HepG2 (cell line): ENCODE measurements around the gene WDR89. TPM values are rescaled to one million over a fixed set of nuclear protein-coding genes. Genes with fewer than 3 reads are reported as not detected.

Experiments
- ATAC-seq: fragments of 200-7000 bp; cut with Tn5 transposase; 3 replicates; pipeline ENCODE4 v1.9.1; 2020; ENCODE audit warnings: mild to moderate bottlenecking, moderate library complexity
- BruUV-seq: library from RNA; stranded (reverse); fragments of 400-500 nt; replicated peaks from 2 replicates; lab custom pipeline; 2021; lab: Mats Ljungman, UMichigan
- CTCF ChIA-PET: fragments of 300-600 bp; formaldehyde crosslinking; extraction: SDS; loops from one replicate; lab custom pipeline; 2021; ENCODE audit warnings: low total read pairs, inconsistent platforms, low intra/inter-chr PET ratio; lab: Yijun Ruan, JAX
- POLR2A ChIA-PET: fragments of 350-600 bp; sonication (Branson Sonifier 250); formaldehyde crosslinking; loops from one replicate; lab custom pipeline; 2020; ENCODE audit warnings: antibody characterized with exemption, inconsistent platforms; lab: Yijun Ruan, JAX
- DNase-seq: peaks from one replicate; pipeline ENCODE4 v3.0.0-alpha.2; 2015; ENCODE audit warnings: low spot score
- FAIRE-seq: peaks from 3 replicates; lab custom pipeline; 2011; peaks lifted over from hg19 to GRCh38; lab: Jason Lieb, UNC
- H2AFZ ChIP-seq: one replicate; pipeline ENCODE4 v1.6.1; 2011; ENCODE audit warnings: low read length, inconsistent platforms
- H3K27ac ChIP-seq: fragments of 300-600 bp; 3 replicates; pipeline ENCODE4 v1.8.0; 2011; ENCODE audit warnings: mixed run types, mild to moderate bottlenecking, mixed read lengths, low read length, inconsistent platforms; ENCODE audit not compliant: insufficient read depth; ENCODE audit errors: extremely low read length
- H3K27me3 ChIP-seq, 2 experiments: fragments of 200-600 bp in 1 of 2; 2 replicates in 1 of 2; 3 replicates in 1 of 2; pipeline versions ENCODE4 v1.6.0 to v1.8.0; 2011; ENCODE audit warnings: low read length in 2 of 2, mild to moderate bottlenecking in 2 of 2, moderate library complexity in 2 of 2, inconsistent platforms in 1 of 2; ENCODE audit not compliant: insufficient read depth in 2 of 2, control insufficient read depth in 1 of 2
- H3K36me3 ChIP-seq, 2 experiments: fragments of 200-600 bp in 1 of 2; replicated peaks in 1 of 2; 2 replicates in 1 of 2; 3 replicates in 1 of 2; pipeline versions ENCODE4 v1.5.1 to v1.8.0; 2011; ENCODE audit warnings: low read length in 2 of 2, inconsistent platforms in 1 of 2; ENCODE audit not compliant: insufficient read depth in 2 of 2, control insufficient read depth in 1 of 2
- H3K4me1 ChIP-seq: 2 replicates; pipeline ENCODE4 v1.5.1; 2012; ENCODE audit warnings: low read length, inconsistent platforms; ENCODE audit not compliant: insufficient read depth
- H3K4me2 ChIP-seq: 2 replicates; pipeline ENCODE4 v1.6.0; 2011; ENCODE audit warnings: low read depth, low read length, inconsistent platforms
- H3K4me3 ChIP-seq, 3 experiments: fragments of 200-600 bp in 1 of 3; sonication (generic), shearing (Covaris generic) in 1 of 3; replicated peaks in 1 of 3; 2 replicates each; pipeline ENCODE4 v1.5.1; 2011 to 2016; ENCODE audit warnings: low read length in 3 of 3, inconsistent platforms in 2 of 3, low read depth in 2 of 3, mild to moderate bottlenecking in 2 of 3, control low read depth in 1 of 3, mixed read lengths in 1 of 3; ENCODE audit not compliant: insufficient read depth in 1 of 3
- H3K79me2 ChIP-seq: one replicate; pipeline ENCODE4 v1.6.1; 2011; ENCODE audit warnings: low read length, inconsistent platforms; ENCODE audit not compliant: insufficient read depth
- H3K9ac ChIP-seq: 2 replicates; pipeline ENCODE4 v1.6.0; 2011; ENCODE audit warnings: mild to moderate bottlenecking, low read depth, low read length, inconsistent platforms; ENCODE audit not compliant: insufficient read depth
- H3K9me3 ChIP-seq: 2 replicates; pipeline ENCODE4 v1.5.1; 2012; ENCODE audit warnings: mild to moderate bottlenecking, low read length
- H4K20me1 ChIP-seq: 2 replicates; pipeline ENCODE4 v1.6.0; 2011; ENCODE audit warnings: inconsistent platforms, mild to moderate bottlenecking, low read length, moderate library complexity; ENCODE audit not compliant: insufficient read depth
- GABPB1 ChIP-seq: IDR thresholded peaks from 2 replicates; pipeline ENCODE4 v1.6.1; 2016; ENCODE audit warnings: mild to moderate bottlenecking, missing genetic modification reagents, moderate library complexity, missing compliant biosample characterization
- JUND ChIP-seq: sonication (generic); formaldehyde crosslinking; IDR thresholded peaks from 2 replicates; pipeline ENCODE4 v1.8.0; 2022; ENCODE audit warnings: mild to moderate bottlenecking, missing genetic modification reagents
- KAT7 ChIP-seq: IDR thresholded peaks from 2 replicates; pipeline ENCODE4 v1.6.1; 2018; ENCODE audit warnings: borderline replicate concordance, missing compliant biosample characterization
- MBNL3 ChIP-seq: fragments of 250-450 bp; sonication (Bioruptor Pico); conservative IDR thresholded peaks from 2 replicates; pipeline ENCODE4 v1.8.0; 2022; ENCODE audit warnings: mild to moderate bottlenecking, inconsistent platforms
- SATB2 ChIP-seq: sonication (generic); formaldehyde crosslinking; IDR thresholded peaks from 2 replicates; pipeline ENCODE4 v1.5.0; 2020; ENCODE audit warnings: missing genetic modification reagents
- TCF7 ChIP-seq: sonication (generic); IDR thresholded peaks from 2 replicates; pipeline ENCODE4 v1.6.1; 2016; ENCODE audit warnings: antibody characterized with exemption, low read depth
- ZNF329 ChIP-seq: sonication (generic); formaldehyde crosslinking; IDR thresholded peaks from 2 replicates; pipeline ENCODE4 v1.9.0; 2021; ENCODE audit warnings: low read depth, mild to moderate bottlenecking, missing genetic modification reagents
- ZNF749 ChIP-seq: sonication (generic); formaldehyde crosslinking; IDR thresholded peaks from 2 replicates; pipeline ENCODE4 v1.8.0; 2022; ENCODE audit warnings: mild to moderate bottlenecking, missing genetic modification reagents, moderate library complexity, borderline replicate concordance
- ZNF781 ChIP-seq: sonication (generic); formaldehyde crosslinking; IDR thresholded peaks from 2 replicates; pipeline ENCODE4 v1.5.1; 2020; ENCODE audit warnings: borderline replicate concordance, mild to moderate bottlenecking, missing genetic modification reagents; ENCODE audit errors: not compliant biosample characterization
- WGBS: methylation state at CpG from one replicate; pipeline ENCODE4 v1.1.6; 2017; ENCODE audit warnings: low lambda C conversion rate; 5-methylcytosine and 5-hydroxymethylcytosine counted together
- in situ Hi-C: cut with HindIII; loops from 2 replicates; pipeline ENCODE4 v1.10.0; 2017; ENCODE audit warnings: low pct_unique_long_range_greater_than_20kb; ENCODE audit not compliant: extremely low pct_ligation_motif_present
- intact Hi-C: fragments of 100-400 bp; cut with micrococcal nuclease; formaldehyde crosslinking; loops from one replicate; pipeline ENCODE4 v1.10.0; 2022; ENCODE audit not compliant: unreplicated experiment
- polyA plus RNA-seq, 8 experiments: library from polyadenylated mRNA; depleted of rRNA in 3 of 8; stranded (reverse) in 7 of 8; unstranded in 1 of 8; fragments of >200 nt; fragmentation: Illumina TruSeq in 4 of 8; extraction: Trizol in 4 of 8; gene quantifications; 2 replicates each; pipeline versions ENCODE4 v1.2.1 to v1.2.3, GENCODE V29; 2011 to 2016; ENCODE audit warnings: low read depth in 4 of 8, missing spikeins in 1 of 8, mixed read lengths in 1 of 8; ENCODE audit not compliant: insufficient read depth in 1 of 8
- total RNA-seq, 5 experiments: library from RNA; depleted of rRNA; stranded (reverse); fragments of >200 nt; fragmentation: Illumina TruSeq; extraction: Trizol; gene quantifications; 2 replicates each; pipeline ENCODE4 v1.2.3, GENCODE V29; 2016; ENCODE audit warnings: low read depth in 1 of 5

The WDR89 gene
- total and polyA plus RNA-seq, 2 of the 13 experiments (the other 11 are each of a cell fraction or from before 2014, with no cell fraction given): 5.2 to 20.1 TPM

DNA sequence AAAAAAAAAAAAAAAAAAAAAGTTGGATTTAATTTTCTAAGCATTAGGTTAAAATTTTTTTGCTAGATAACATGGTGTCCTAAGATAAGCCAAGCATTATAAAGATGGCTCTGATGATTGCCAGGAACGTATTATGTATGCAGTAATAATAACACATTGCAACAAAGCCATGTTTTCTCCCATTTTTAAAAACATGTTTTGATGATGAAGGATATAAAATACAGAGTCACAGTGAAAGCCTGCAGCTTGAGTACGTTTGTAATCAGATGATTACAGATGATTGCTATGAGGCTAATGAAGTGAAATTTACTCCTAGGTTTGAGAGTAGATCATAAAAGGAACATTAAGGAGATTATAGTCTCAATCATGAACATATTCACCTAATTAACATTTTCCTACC lies 13.3 kb upstream of the WDR89 start:
- no TSS peak for BruUV-seq
- in situ Hi-C loops: no loop called here
- no peak for FAIRE-seq
- no peak overlapping the region for H3K9ac ChIP-seq
- WGBS: 85% methylated on average over 2 of the region's 2 CpGs
- TF ChIP-seq SATB2 (CRISPR knock-in tag) (no peak), MBNL3 (CRISPR knock-in tag) (no peak), ZNF749 (CRISPR knock-in tag) (no peak), JUND (CRISPR knock-in tag) (no peak)
- H4K20me1 ChIP-seq: no peaks in the 10 kb centered on the region
- no peak overlapping the region for H2AFZ ChIP-seq
- peaks cover 8% of the 10 kb centered on the region for H3K4me1 ChIP-seq
- ATAC-seq: no peak
- H3K4me2 ChIP-seq: no peak overlapping the region
- no peak overlapping the region for H3K4me3 ChIP-seq
- no peaks in the 10 kb centered on the region for H3K27me3 ChIP-seq
- no peak for DNase-seq
- H3K36me3 ChIP-seq: no peaks in the 10 kb centered on the region
- no peaks in the 10 kb centered on the region for H3K79me2 ChIP-seq
- H3K9me3 ChIP-seq: no peaks in the 10 kb centered on the region
- ChIA-PET CTCF (no interaction called here), POLR2A (no interaction called here)
- intact Hi-C loops: no loop called here
- H3K27ac ChIP-seq: no peak overlapping the region

DNA sequence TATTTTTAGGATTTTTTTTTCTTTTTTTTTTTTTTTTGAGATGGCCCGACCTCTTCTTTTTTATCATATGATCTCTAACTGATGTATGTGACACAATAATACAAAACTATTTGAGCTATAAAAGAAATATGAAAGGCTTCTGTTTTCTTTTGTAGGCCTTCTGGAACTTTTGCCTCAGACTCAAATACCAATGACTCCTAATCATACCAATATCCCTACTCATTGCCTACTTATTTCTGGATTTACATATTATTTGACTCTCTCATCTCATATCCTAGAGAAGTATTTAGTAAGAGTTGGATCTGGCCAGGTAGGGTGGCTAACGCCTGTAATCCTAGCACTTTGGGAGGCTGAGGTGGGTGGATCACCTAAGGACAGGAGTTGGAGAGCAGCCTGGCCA lies 12.7 kb upstream of the WDR89 start:
- Histone ChIP-seq H3K4me2 (no peak overlapping the region), H3K9me3 (no peaks in the 10 kb centered on the region), H3K4me1 (peaks cover 2% of the 10 kb centered on the region), H4K20me1 (no peaks in the 10 kb centered on the region), H2AFZ (no peak overlapping the region), H3K79me2 (no peaks in the 10 kb centered on the region), H3K27ac (no peak overlapping the region), H3K36me3 (no peaks in the 10 kb centered on the region), H3K9ac (no peak overlapping the region), H3K27me3 (no peaks in the 10 kb centered on the region), H3K4me3 (no peak overlapping the region)
- ChIA-PET POLR2A (interaction anchor here (5.3 kb wide), 1 partner anchor 12 kb away, joined by 25 read pairs; the partner anchor contains the start of gene WDR89), CTCF (no interaction called here)
- FAIRE-seq (no peak), DNase-seq (no peak), ATAC-seq (no peak)
- TF ChIP-seq KAT7 (CRISPR knock-in tag) (no peak), GABPB1 (no peak), ZNF329 (CRISPR knock-in tag) (no peak), TCF7 (no peak), ZNF781 (CRISPR knock-in tag) (no peak), ZNF749 (CRISPR knock-in tag) (no peak)
- BruUV-seq: no TSS peak
- in situ Hi-C loops: no loop called here
- intact Hi-C loops: no loop called here
- 96% methylated on average over 2 of the region's 2 CpGs for WGBS
